DOHH2 (cell line): ENCODE measurements around the gene CLCN1.

Source experiments
- EZH2phosphoT487 ChIP-seq: fragments of 200-600 bp; sonication (generic); IDR thresholded peaks from 2 replicates; pipeline ENCODE4 v1.6.1; 2017; ENCODE audit warnings: borderline replicate concordance, mild to moderate bottlenecking, antibody characterized with exemption, low read length, moderate library complexity, mixed read lengths
- TF ChIP-seq, protein P1 (sequence below): fragments of 200-600 bp; sonication (generic); IDR thresholded peaks from one replicate; pipeline ENCODE4 v1.5.1; 2014; ENCODE audit warnings: antibody characterized with exemption, mild to moderate bottlenecking, low read depth, low read length; ENCODE audit not compliant: poor library complexity, severe bottlenecking

- TF ChIP-seq EZH2phosphoT487, result peak; percentile 94; the same call in 1 of the 2 replicates
- TF ChIP-seq, protein P1, sequence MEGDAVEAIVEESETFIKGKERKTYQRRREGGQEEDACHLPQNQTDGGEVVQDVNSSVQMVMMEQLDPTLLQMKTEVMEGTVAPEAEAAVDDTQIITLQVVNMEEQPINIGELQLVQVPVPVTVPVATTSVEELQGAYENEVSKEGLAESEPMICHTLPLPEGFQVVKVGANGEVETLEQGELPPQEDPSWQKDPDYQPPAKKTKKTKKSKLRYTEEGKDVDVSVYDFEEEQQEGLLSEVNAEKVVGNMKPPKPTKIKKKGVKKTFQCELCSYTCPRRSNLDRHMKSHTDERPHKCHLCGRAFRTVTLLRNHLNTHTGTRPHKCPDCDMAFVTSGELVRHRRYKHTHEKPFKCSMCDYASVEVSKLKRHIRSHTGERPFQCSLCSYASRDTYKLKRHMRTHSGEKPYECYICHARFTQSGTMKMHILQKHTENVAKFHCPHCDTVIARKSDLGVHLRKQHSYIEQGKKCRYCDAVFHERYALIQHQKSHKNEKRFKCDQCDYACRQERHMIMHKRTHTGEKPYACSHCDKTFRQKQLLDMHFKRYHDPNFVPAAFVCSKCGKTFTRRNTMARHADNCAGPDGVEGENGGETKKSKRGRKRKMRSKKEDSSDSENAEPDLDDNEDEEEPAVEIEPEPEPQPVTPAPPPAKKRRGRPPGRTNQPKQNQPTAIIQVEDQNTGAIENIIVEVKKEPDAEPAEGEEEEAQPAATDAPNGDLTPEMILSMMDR, result no peak
Measured at GRCh38 chr7:143381427-143382125, 65.7 kb downstream of the CLCN1 start.
